GM06990 (cell line): ENCODE measurements around the gene C2CD4C.
A peak's percentile ranks its signal among the peaks of the same experiment; 100 is the strongest.
"Not testable (repeated sequence)": the region's sequence is repeated elsewhere in the genome, so short reads cannot be mapped to it uniquely, and the experiment has no call there.

Experiments used
- DNase-seq: peaks from one replicate; pipeline ENCODE4 v3.0.0-alpha.2; 2011; ENCODE audit not compliant: insufficient read length; ENCODE audit errors: extremely low read depth
- H3K27me3 ChIP-seq: replicated peaks from 2 replicates; pipeline ENCODE4 v1.6.0; 2011; ENCODE audit warnings: low read length; ENCODE audit not compliant: control insufficient read depth, insufficient read depth
- H3K36me3 ChIP-seq: 2 replicates; pipeline ENCODE4 v1.5.1; 2011; ENCODE audit warnings: low read length; ENCODE audit not compliant: control insufficient read depth, insufficient read depth
- H3K4me3 ChIP-seq: replicated peaks from 2 replicates; pipeline ENCODE4 v1.5.1; 2011; ENCODE audit warnings: low read depth, mild to moderate bottlenecking, control low read depth, low read length
- CTCF ChIP-seq: IDR thresholded peaks from 2 replicates; pipeline ENCODE4 v1.5.1; 2011; ENCODE audit warnings: low read length, control low read depth, mild to moderate bottlenecking, inconsistent platforms; ENCODE audit not compliant: insufficient read depth, poor library complexity, severe bottlenecking

C2CD4C gene

GRCh38 chr19:389255-389934 lies 19.6 kb downstream of the C2CD4C start:
- DNase-seq: no peak
- no peak for TF ChIP-seq CTCF
- no peak overlapping the region for H3K4me3 ChIP-seq
- H3K27me3 ChIP-seq: no peaks in the 10 kb centered on the region
- H3K36me3 ChIP-seq: no peaks in the 10 kb centered on the region

GRCh38 chr19:388691-389090 lies 20.3 kb downstream of the C2CD4C start:
- no peak for DNase-seq
- TF ChIP-seq CTCF: no peak
- Histone ChIP-seq H3K4me3 (no peak overlapping the region), H3K27me3 (no peaks in the 10 kb centered on the region), H3K36me3 (no peaks in the 10 kb centered on the region)

DNA sequence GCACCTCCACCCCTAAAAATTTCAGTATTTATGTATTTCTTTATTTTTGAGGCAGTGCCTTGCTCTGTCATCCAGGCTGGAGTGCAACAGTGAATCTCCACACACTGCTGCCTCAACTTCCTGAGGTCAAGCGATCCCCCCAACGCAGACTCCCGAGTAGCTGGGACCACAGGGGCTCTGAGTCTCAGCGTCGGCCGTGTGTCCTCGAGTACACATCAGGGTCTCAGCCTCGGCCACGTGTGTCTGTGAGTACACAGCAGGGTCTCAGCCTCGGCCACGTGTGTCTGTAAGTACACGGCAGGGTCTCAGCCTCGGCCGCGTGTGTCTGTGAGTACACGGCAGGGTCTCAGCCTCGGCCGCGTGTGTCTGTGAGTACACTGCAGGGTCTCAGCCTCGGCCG lies 21.2 kb downstream of the C2CD4C start:
- no peak for DNase-seq
- no peak for TF ChIP-seq CTCF
- no peaks in the 10 kb centered on the region for H3K36me3 ChIP-seq
- no peak overlapping the region for H3K4me3 ChIP-seq
- no peaks in the 10 kb centered on the region for H3K27me3 ChIP-seq

- H3K4me3 ChIP-seq, H3K36me3 ChIP-seq, H3K27me3 ChIP-seq, DNase-seq: not testable (repeated sequence)
Observed at GRCh38 chr19:386632-387301, 22.2 kb downstream of the C2CD4C start.

GRCh38 chr19:386189-386588 lies 22.8 kb downstream of the C2CD4C start:
- not testable (repeated sequence) for H3K4me3 ChIP-seq, H3K36me3 ChIP-seq, DNase-seq, H3K27me3 ChIP-seq

GRCh38 chr19:384799-385169 lies 24.2 kb downstream of the C2CD4C start:
- H3K4me3 ChIP-seq: no peak overlapping the region
- H3K27me3 ChIP-seq: no peaks in the 10 kb centered on the region
- TF ChIP-seq CTCF: no peak
- peak; percentile 59 for DNase-seq
- H3K36me3 ChIP-seq: no peaks in the 10 kb centered on the region
